ENCODE measurements around the gene LRG1. TPM values are rescaled to one million over a fixed set of nuclear protein-coding genes. Genes with fewer than 3 reads are reported as not detected.

Gene LRG1
- total RNA-seq, 1 experiment from 2014 or later: 0.08 TPM

DNA sequence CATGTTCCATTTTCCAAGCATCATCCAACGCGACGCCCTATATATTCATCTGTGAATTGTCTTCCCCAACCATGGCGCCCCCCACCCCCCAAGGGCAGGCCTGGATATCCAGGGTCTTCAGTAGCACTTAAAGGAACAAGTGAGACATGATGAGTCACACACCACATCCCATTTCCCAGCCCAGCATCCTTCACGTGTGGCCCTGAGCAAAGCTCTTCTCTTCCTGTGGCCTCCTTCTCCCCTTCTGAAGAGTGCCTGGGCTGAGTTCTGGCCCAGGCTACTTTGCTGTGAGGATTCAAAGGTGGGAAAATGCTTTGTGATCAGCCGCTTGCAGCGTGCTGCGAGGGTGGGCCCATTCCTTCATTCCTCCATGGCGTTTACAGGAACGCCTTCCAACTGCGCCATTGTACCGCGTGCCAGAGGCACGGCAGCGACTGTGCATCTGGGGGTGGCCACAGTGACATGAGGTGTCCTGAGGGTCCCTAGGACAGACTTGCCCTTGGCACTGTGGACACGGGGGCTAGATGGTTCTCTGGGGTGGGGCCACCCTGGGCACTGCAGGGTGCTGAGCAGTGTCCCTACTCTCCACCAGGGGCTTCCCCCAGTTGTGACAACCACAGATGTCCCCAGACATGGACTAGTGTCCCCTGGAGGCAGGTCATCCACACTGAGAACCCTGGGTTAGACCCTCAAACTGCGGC, 33.2 kb downstream of the LRG1 start:
- Histone ChIP-seq H3K4me3 (ENCODE audit: low read depth in 2 of 2, low read length in 2 of 2) (no peak overlapping the region), H3K36me3 (ENCODE audit: control insufficient read depth, insufficient read depth, low read length) (no peaks in the 10 kb centered on the region), H3K9me3 (ENCODE audit: control insufficient read depth, insufficient read depth, low read depth, low read length) (no peaks in the 10 kb centered on the region), H3K4me1 (ENCODE audit: control insufficient read depth, insufficient read depth, low read length) (no peaks in the 10 kb centered on the region), H3K27ac (ENCODE audit: low read length) (no peak overlapping the region), H3K27me3 (ENCODE audit: control insufficient read depth, insufficient read depth, low read length) (no peaks in the 10 kb centered on the region)
- ATAC-seq (no peak), DNase-seq (ENCODE audit: low read depth, low spot score) (no peak)
- ChIA-PET POLR2A (no interaction called here), CTCF (no interaction called here)
- in situ Hi-C loops (cut with HindIII; ENCODE audit: low pct_unique_long_range_greater_than_20kb, low sequenced_read_pairs): no loop called here
- TF ChIP-seq POLR2AphosphoS5 (IDR thresholded peaks at IDR 0.05; ENCODE audit: low read depth, low read length) (no peak), TCF7L2 (IDR thresholded peaks at IDR 0.05; ENCODE audit: low read depth, low read length) (no peak), SIN3A (IDR thresholded peaks at IDR 0.05; ENCODE audit: borderline replicate concordance, insufficient read depth, low read depth, low read length) (no peak)
- TF ChIP-seq, protein P1, sequence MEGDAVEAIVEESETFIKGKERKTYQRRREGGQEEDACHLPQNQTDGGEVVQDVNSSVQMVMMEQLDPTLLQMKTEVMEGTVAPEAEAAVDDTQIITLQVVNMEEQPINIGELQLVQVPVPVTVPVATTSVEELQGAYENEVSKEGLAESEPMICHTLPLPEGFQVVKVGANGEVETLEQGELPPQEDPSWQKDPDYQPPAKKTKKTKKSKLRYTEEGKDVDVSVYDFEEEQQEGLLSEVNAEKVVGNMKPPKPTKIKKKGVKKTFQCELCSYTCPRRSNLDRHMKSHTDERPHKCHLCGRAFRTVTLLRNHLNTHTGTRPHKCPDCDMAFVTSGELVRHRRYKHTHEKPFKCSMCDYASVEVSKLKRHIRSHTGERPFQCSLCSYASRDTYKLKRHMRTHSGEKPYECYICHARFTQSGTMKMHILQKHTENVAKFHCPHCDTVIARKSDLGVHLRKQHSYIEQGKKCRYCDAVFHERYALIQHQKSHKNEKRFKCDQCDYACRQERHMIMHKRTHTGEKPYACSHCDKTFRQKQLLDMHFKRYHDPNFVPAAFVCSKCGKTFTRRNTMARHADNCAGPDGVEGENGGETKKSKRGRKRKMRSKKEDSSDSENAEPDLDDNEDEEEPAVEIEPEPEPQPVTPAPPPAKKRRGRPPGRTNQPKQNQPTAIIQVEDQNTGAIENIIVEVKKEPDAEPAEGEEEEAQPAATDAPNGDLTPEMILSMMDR (IDR thresholded peaks at IDR 0.05): no peak
- no TSS peak for BruUV-seq (replicated peaks)
- intact Hi-C loops (cut with micrococcal nuclease; ENCODE audit: unreplicated experiment): no loop called here

DNA sequence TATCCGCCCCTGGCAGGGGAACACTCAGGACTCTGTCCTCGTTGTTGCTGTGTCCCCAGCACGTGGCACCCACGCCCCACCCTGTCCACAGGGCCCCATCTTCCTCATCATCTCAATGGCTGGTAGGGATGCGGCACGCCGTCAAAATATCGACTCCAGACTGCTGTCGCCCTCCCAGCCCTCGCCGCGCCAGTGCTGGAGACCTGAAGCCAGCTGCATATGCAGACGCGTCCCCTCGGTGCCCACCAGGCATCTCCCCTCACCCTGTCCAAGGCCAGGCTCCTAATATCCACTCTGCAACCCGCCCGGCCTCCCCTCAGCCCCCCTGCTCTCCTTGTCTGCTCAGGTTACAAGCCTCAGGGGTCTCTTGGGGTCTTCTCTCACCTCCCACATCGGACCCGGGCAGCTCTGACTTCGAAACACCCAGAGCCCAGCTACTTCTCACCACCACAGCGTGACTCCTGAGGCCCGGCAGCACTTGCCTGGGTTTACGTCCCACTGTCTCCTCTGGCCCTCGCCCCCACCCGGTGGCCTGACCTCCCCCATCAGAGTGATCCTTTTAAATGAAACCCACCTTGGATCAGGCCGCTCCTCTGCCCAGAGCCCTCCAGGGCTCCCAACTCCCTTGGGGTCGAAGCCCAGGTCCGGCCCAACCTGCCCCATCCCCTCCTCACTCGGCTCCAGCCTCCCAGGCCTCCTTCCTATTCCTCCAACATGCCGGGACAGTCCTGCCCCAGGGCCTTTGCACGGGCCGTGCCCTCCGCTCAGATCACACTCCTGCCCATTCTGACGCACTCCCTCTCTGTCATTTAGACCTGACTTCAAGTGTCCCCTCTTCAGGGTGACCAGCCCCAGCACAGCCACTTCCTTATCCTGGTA, 34.0 kb downstream of the LRG1 start:
- DNase-seq (ENCODE audit: low read depth, low spot score): no peak
- in situ Hi-C loops (cut with HindIII; ENCODE audit: low pct_unique_long_range_greater_than_20kb, low sequenced_read_pairs): no loop called here
- ChIA-PET POLR2A (no interaction called here), CTCF (no interaction called here)
- Histone ChIP-seq H3K36me3 (ENCODE audit: control insufficient read depth, insufficient read depth, low read length) (no peaks in the 10 kb centered on the region), H3K4me3 (ENCODE audit: low read depth in 2 of 2, low read length in 2 of 2) (no peak overlapping the region), H3K4me1 (ENCODE audit: control insufficient read depth, insufficient read depth, low read length) (no peaks in the 10 kb centered on the region), H3K27me3 (ENCODE audit: control insufficient read depth, insufficient read depth, low read length) (no peaks in the 10 kb centered on the region), H3K9me3 (ENCODE audit: control insufficient read depth, insufficient read depth, low read depth, low read length) (no peaks in the 10 kb centered on the region), H3K27ac (ENCODE audit: low read length) (no peak overlapping the region)
- intact Hi-C loops (cut with micrococcal nuclease; ENCODE audit: unreplicated experiment): no loop called here
- no peak for ATAC-seq
- TF ChIP-seq, protein P1 (IDR thresholded peaks at IDR 0.05): no peak
- TF ChIP-seq POLR2AphosphoS5 (IDR thresholded peaks at IDR 0.05; ENCODE audit: low read depth, low read length): no peak
- no peak for TF ChIP-seq TCF7L2 (IDR thresholded peaks at IDR 0.05; ENCODE audit: low read depth, low read length)
- TF ChIP-seq SIN3A (IDR thresholded peaks at IDR 0.05; ENCODE audit: borderline replicate concordance, insufficient read depth, low read depth, low read length): no peak
- TF ChIP-seq, protein P2, sequence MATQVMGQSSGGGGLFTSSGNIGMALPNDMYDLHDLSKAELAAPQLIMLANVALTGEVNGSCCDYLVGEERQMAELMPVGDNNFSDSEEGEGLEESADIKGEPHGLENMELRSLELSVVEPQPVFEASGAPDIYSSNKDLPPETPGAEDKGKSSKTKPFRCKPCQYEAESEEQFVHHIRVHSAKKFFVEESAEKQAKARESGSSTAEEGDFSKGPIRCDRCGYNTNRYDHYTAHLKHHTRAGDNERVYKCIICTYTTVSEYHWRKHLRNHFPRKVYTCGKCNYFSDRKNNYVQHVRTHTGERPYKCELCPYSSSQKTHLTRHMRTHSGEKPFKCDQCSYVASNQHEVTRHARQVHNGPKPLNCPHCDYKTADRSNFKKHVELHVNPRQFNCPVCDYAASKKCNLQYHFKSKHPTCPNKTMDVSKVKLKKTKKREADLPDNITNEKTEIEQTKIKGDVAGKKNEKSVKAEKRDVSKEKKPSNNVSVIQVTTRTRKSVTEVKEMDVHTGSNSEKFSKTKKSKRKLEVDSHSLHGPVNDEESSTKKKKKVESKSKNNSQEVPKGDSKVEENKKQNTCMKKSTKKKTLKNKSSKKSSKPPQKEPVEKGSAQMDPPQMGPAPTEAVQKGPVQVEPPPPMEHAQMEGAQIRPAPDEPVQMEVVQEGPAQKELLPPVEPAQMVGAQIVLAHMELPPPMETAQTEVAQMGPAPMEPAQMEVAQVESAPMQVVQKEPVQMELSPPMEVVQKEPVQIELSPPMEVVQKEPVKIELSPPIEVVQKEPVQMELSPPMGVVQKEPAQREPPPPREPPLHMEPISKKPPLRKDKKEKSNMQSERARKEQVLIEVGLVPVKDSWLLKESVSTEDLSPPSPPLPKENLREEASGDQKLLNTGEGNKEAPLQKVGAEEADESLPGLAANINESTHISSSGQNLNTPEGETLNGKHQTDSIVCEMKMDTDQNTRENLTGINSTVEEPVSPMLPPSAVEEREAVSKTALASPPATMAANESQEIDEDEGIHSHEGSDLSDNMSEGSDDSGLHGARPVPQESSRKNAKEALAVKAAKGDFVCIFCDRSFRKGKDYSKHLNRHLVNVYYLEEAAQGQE (IDR thresholded peaks at IDR 0.05; ENCODE audit: insufficient read depth in 1 of 2, low read depth in 2 of 2, low read length in 1 of 2): no peak
- no TSS peak for BruUV-seq (replicated peaks)
